GM19452 (cell line): ENCODE data around the gene BSPRY.
"Not testable (repeated sequence)": the region's sequence is repeated elsewhere in the genome, so short reads cannot be mapped to it uniquely, and the experiment has no call there.

Experiments used
- ATAC-seq: cut with Tn5 transposase; IDR thresholded peaks from one replicate; pipeline ENCODE4 v1.9.1; 2021; ENCODE audit not compliant: unreplicated experiment

Gene BSPRY

DNA sequence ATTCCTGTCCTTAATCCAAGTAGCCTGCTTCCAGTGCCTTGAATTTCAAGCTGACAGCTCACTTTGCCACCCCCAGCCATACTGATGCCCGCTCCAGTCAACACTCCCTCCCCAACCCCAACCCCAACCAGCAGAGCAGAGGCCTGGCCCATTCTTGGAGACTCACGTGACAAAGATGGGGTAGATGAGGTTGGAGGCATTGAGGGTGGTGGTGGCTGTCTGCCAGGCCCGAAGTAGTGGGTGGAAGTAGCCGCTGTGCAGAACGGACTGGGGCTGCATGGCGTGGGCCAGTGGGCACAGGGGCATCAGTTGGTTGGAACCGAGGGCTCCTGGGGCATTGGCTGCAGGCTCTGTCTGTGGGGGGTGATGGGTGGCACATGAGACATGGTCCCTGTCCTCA is 43.9 kb downstream of the BSPRY start:
- ATAC-seq = no peak

DNA sequence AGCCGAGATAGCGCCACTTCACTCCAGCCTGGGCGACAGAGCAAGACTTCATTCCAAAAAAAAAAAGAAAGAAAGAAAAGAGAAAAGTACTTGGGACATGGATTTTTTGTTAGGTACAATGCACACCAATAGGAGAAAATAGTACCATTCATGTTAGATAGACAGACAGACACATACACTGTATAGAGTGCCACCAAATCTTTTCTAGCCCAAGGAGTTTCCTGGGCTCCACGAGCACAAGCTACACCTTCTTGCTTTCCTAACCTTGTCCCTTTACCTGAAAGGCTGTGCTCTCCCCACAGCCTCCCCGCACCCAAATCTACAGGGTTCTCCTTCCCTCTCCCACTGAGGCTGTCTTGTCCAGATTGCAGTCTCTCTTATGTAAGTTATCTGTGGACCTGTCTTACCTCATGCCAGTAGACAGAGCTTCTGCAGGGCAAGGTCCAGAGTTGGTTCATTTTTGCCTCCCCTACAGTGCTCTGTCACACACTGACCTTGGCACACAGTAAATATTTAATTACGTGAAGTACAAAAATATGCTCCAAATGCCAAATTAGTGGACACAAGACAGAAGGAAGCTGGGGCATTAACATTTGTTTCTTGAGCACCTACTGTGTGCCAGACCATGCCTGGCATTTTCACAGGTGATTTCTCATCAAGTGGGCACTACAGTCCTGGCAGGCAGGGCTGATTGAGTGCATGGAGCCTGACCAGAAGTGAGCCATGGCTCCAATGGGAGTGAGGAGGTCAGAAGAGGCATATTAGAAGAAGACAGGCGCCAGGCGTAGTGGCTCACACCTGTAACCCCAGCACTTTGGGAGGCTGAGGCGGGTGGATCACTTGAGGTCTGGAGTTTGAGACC is 45.9 kb downstream of the BSPRY start:
- ATAC-seq = no peak

DNA sequence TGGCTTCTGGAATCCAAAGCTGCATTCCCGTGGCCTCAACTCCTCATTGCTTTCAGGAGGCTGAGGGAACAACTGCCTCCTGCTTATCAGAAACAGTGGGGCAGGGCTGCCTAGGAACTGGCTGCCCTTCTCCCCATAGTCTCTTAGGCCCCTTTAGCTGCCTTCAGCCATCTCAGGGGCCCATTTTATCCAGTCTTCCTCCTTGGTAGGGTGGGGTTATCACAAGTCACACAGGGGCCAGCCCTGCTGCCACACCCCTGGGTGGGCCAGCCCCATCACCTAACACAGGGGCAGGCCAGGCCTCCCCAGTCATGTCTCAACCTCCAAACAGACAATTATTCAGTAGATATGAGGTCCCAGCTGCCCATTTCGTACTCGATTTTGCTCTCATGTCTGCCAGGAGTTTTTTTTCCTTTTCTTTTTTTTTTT is 47.9 kb downstream of the BSPRY start:
- ATAC-seq = no peak

DNA sequence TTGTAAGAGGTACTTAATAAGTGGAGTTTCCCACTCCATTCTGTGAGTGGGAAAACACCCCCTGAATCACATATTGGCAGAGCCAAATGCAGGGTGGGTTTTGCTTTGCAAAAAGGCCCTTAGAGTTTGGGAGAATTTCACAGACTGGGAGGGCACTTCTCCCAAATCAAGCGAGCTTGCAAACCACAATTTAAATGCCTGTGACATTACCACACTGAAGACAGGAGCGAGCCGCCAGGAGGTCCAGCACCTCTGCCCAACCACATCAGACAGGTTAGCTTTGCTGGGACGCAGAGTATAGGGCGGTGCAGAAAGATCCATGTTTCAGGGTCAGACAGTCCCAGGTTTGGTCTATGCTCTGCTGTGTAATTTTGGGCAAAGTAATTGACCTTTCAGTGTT is 49.5 kb downstream of the BSPRY start:
- no peak for ATAC-seq

DNA sequence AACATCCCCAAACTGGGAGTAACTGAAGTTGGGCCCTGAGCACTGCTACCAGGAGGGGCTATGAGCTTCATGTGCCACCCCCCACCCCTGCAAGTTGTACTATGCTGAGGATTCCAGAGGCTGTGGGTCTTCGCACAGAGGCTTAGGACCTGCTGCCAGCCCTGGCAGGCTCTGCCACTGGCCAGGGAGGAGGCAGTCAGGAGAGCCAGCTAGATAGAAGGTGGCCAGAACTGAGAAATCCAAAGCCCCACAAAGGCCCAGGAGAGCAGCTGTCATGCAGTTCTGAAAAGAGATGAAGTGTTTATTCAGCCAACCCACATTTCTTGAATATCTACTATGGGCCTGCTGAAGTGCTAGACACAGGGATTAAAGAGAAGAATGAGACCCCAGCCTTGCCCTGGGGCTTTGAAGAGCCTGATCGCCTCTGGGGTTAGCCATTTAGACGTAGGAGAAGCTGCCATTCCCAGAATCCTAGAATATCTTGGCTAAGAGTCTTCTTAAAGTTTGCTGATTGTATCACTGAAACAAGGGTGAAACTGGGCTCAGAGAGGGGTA is 50.4 kb downstream of the BSPRY start:
- no peak for ATAC-seq

DNA sequence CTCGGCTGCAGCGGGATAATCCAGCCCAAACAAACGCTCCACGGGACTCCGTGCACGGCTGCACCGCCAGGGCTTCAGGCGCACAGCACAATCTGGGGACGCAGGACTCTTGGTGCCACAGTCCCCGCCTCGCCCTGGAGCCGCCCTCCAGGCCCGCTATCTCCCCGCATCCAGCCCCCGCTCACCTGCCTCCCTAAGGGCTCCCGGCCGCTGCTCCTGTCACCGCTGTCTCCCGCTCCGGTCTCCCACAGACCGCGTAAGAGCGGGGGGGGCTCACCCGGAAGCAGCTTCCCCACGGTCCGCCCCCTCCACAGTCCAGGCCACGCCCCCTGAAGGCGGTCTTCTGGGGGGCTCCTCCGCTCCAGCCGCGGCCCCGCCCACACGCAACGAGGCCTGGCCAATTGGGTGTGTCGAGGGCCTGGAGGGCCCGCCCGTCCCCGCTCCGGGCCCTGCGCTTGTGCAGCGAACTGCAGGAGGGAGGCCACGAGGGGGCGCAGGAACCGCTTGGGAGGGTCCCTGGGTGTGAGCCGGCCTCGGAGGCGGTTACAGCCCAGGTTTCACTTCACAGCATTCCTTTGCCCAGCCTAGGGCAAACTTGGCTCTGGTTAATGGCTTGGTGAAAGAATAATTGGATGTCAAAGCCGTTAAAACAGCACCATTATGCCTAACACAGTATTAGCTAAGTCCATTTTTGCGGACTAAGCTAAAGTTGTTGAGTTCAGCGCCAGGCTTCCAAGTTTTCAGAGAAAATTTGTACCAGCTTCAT is 51.9 kb downstream of the BSPRY start, which contains the start of gene ALAD:
Gene ALAD (minus strand): TSS at position 258 of the 766 bp plus-strand sequence. CDS start 7,725 bp downstream, outside the sequence.
- peak; percentile 99 for ATAC-seq

DNA sequence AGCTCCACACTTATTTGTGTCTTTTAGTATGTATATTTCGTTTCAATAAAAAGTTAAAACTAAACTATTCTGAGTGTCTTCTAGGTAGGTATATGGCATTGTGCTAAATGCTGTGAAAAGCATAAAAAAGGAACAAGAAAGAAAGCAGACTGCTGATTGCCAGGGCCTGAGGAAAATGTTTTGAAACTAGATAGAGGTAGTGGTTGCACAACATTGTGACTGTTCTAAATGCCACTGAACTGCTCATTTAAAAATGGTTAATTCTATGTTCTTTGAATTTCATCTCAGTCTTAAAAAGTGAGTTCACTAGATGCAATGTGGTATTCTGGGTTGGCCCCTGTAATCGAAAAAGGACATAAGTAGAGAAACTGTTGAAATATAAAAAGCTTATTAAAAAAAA is 54.3 kb downstream of the BSPRY start:
- no peak for ATAC-seq

DNA sequence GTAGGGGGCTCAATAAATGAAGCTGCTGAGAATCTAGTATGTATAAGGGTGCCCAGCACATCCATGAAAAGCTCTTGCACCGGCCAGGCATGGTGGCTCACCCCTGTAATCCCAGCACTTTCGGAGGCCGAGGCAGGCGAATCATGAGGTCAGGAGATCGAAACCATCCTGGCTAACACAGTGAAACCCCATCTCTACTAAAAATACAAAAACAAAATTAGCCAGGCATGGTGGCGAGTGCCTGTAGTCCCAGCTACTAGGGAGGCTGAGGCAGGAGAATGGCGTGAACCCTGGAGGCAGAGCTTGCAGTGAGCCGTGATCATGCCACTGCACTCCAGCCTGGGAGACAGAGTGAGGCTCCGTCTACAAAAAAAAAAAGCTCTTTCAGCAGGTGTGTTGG is 57.0 kb downstream of the BSPRY start:
- ATAC-seq = not testable (repeated sequence)

DNA sequence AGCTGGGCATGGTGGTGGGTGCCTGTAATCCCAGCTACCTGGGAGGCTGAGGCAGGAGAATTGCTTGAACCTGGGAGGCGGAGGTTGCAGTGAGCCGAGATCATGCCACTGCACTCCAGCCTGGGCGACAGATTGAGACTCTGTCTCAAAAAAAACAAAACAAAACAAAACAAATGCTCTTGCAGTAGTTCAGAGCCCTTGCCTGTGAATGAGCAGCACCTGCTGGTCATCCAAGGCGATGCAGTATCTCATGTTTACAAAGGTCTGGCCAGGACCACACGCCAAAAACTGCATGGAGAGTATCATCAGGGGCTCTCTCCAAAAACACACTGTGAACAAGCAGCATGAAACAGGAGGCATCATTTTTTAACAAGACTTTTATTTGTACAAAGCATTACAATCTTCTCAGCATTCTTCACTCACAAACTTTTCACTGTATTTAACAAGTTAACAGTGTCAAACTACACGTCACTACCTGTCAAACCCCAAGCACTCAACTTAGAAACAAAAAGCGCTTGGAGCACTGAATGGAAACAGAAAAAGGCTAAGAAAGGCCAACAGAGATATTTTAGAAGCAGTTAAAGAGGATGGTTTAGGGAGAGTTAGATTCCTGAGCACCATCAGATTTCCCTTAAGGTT is 57.7 kb downstream of the BSPRY start:
- ATAC-seq = not testable (repeated sequence)

DNA sequence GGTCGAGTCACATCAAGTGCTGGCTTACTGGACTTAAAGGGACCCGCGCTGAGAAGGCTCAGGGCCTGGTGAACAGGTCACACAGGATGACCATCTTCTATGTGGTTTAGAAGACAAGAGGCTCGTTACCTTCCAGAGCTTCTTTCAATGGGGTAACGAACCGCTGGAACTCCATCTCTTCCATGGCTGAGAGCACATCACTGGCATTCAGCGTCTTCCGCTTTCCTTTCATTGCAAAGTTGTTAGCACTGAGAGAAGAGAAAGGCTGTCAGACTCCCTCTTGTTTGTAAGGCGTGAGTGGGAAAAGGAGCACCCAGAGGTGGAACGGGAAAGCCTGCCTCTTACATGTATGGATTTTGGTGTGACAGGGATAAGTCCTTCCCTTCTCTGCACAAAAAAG is 60.1 kb downstream of the BSPRY start:
- ATAC-seq = no peak

DNA sequence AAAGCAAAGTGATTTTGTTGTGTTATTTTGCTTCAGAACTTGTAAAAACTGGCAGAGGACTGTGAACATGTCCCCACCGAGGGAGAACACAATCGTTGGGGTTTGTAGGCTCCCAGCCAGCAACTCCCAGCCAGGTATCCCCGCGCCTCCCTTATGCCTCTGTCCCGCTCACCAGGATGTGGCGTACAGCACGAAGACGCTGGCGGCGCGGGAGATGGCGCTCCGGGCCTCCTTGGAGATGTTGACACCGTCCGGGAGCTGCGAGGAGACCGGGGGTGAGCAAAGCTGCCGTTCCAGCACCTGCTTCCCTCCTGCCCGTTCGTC is 60.5 kb downstream of the BSPRY start:
- peak; percentile 4 for ATAC-seq

DNA sequence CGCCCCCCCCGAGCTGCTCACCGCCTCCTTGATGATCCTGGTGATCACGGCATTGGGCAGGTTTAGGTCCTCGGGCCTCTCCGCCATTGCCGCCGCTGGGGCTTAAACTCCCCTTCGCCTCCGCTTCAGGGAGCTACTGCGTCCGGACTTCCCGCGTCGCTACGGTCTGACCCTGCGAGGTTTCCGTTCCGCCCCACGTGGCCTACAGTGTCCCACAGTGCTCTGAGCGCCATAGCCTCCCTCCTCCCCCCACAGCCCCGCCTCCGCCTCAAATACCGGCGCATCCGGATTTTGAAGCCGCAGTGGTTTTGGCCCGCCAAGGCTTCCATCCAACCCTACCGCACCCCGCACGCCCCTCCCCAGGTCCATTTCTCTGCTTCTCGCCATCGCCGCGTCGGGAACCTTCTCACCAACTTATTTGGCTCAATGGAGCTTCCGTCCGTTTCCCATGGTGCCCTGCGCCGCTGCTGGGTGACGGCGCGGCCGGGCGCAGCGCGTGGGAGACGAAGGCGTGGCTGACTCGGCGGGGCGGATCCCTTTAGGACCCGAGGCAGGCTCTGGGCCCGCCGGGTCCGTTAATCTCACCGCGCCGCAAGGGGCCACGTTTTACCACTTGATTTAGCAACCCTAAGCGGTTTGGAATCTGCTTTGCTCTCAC is 61.0 kb downstream of the BSPRY start, which contains the start of the genes C9orf43 and POLE3:
Gene C9orf43 (plus strand): TSS at position 541 of the 658 bp plus-strand sequence. CDS start 2,747 bp downstream, outside the sequence.
Gene POLE3 (minus strand): TSS at position 469 of the 658 bp plus-strand sequence. CDS start 382 bp downstream, at position 87.
- ATAC-seq = peak; percentile 91

DNA sequence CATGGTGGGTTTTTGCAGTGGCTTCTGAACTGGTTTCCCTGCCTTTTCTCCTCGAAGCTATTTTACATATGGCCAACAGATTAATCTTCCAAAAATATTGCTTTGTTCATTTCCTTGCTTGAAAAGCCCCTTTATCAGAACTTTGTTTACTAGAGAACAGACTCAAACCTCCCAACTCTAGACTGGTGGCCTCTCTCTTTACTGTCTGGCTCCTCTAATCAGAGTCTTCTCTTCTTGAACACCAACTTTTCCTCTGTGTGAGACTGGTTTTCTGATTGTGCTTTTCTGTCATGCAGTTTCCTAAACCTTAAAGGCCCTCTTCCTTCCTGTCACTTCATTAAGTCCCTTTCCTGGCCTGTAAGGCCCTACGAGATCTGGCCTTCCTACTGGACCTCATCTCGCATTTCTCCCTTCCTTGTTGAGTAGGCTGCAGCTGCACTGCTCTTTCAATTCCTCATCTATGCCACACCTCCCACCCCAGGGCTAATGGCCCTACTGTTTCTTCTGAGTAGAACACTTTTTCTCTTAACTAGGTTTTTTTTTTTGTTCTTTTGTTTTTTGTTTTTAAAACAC is 66.9 kb downstream of the BSPRY start:
- peak; percentile 98 for ATAC-seq

DNA sequence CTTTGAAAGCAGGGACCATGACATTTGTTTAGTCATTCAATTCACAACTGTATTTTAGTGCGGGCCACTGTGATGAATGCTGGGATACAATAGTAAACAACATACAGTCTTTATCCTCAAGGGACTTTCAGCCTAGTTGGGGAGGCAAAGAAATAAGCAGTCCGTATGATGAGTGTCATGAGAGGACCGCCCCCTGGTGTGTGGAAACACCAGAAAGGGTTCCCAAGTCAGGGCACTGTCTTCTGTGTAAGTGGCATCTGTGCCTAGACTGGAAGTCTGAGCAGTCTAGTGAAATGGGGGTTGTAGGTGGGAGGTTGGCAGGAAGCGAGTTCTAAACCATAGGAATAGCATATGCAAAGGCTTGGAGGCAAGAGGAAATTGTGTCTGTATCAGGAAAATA is 68.0 kb downstream of the BSPRY start:
- ATAC-seq = no peak
